Type B pancreatic cell (in vitro differentiated cells): ENCODE data around the gene HECW1. TPM values are rescaled to one million over a fixed set of nuclear protein-coding genes. Genes with fewer than 3 reads are reported as not detected.

ENCODE experiments used
- DNase-seq: peaks from one replicate; pipeline ENCODE4 v3.0.0; 2021; ENCODE audit warnings: mixed read lengths; ENCODE audit not compliant: unreplicated experiment; ENCODE audit errors: extremely low spot score
- H3K27ac Mint-ChIP-seq: 2 replicates; pipeline ENCODE4 v1.8.0; 2021; ENCODE audit warnings: mild to moderate bottlenecking, mixed read lengths
- H3K27me3 Mint-ChIP-seq: 2 replicates; pipeline ENCODE4 v1.8.0; 2021; ENCODE audit warnings: mixed read lengths
- H3K36me3 Mint-ChIP-seq: 2 replicates; pipeline ENCODE4 v1.8.0; 2021; ENCODE audit warnings: mixed read lengths
- H3K4me1 Mint-ChIP-seq: one replicate; pipeline ENCODE4 v1.8.0; 2021; ENCODE audit warnings: mixed read lengths; ENCODE audit not compliant: unreplicated experiment
- H3K4me3 Mint-ChIP-seq: 2 replicates; pipeline ENCODE4 v1.8.0; 2021; ENCODE audit warnings: mild to moderate bottlenecking, mixed read lengths
- H3K9me3 Mint-ChIP-seq: 2 replicates; pipeline ENCODE4 v1.8.0; 2021; ENCODE audit warnings: mixed read lengths
- CTCF ChIP-seq: fragments of 200-600 bp; sonication (generic); conservative IDR thresholded peaks from 2 replicates; pipeline ENCODE4 v1.5.0; 2021; ENCODE audit warnings: antibody characterized with exemption, mild to moderate bottlenecking
- total RNA-seq: library from RNA; stranded (reverse); gene quantifications from 2 replicates; pipeline ENCODE4 v1.2.1, GENCODE V29; 2021; ENCODE audit warnings: low replicate concordance

HECW1 gene
- total RNA-seq, 1 donor from 2014 or later = 1.4 TPM

DNA sequence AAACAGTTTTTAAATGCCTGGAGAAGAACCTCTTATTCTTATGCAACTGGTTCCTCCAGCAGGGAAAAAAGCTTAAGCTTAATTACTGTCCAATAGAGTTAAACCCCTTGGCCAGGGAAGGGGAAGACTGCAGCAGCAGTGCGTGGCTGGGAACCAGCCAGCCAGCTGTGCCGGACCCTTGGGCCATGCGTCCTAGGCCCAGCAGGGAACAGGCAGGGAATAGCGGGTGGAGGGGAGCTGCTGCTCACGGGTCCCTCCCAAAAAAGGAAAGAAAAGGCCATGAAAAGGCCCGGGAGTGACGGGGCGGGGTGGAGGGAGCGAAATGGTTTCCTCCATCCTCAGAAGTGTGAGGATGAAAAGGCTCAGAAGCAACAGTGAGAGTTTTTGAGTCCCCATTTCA lies 35.2 kb upstream of the HECW1 start:
- TF ChIP-seq CTCF = no peak
- Mint-ChIP-seq H3K9me3 (no peaks in the 10 kb centered on the region), H3K4me1 (peaks cover 5% of the 10 kb centered on the region), H3K27ac (no peak overlapping the region), H3K36me3 (no peaks in the 10 kb centered on the region), H3K4me3 (no peak overlapping the region), H3K27me3 (peaks cover 10% of the 10 kb centered on the region)
- DNase-seq = no peak

DNA sequence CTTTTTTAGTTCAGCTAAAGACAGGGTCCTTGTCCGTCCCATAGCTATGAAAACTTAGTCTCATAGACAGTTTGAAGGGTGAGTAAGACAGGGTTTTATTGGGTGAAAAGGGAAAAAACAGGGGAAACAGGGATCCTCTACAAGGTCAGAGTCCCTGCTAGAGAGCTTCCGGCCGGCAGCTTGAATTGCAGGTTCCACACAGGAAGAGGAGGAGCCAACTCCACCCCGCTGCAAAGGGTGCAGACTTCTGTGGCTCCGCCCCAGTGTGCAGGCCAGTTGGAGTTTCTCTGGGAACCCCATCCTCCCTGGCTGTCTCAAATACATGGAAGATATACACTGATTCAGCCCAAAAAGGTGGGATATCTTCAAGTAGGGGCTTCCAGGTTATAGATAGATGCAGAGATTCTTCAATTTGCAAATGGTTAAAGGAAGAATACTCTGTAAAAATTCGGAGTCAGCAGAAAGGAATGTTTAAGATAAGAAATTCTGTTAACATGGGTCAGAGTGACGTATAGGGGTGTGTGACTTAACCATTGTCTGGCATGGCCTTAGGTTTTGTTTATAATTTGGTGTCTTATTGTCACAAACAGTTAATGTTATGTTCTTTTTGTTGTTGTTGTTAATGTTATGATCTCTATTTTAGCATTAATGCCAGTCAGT lies 34.6 kb upstream of the HECW1 start:
- no peaks in the 10 kb centered on the region for H3K9me3 Mint-ChIP-seq
- H3K4me1 Mint-ChIP-seq = peaks cover 5% of the 10 kb centered on the region
- no peaks in the 10 kb centered on the region for H3K36me3 Mint-ChIP-seq
- H3K27ac Mint-ChIP-seq = no peak overlapping the region
- no peak for TF ChIP-seq CTCF
- DNase-seq = no peak
- H3K27me3 Mint-ChIP-seq = peaks cover 14% of the 10 kb centered on the region
- H3K4me3 Mint-ChIP-seq = no peak overlapping the region

DNA sequence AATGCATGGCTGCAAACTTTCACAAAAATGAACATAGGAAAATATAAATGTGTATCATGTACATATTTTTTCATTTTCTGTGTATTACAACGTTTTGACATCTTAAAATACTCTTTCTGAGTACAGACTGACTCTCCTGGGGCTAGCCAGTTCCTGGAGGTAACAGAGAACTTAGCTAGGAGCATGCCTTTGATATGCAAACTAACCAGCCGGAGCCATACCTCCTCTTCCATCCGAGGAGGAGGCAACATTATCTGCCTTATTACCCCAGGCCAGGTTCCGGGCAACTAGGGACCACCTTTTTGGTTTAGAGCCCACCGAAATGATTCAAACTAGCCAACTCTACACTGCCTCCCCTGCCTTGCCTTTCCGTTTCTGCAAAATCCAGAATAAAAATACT lies 33.7 kb upstream of the HECW1 start:
- Mint-ChIP-seq H3K27ac (no peak overlapping the region), H3K4me1 (peaks cover 5% of the 10 kb centered on the region), H3K36me3 (no peaks in the 10 kb centered on the region), H3K4me3 (no peak overlapping the region), H3K27me3 (peaks cover 16% of the 10 kb centered on the region), H3K9me3 (no peaks in the 10 kb centered on the region)
- no peak for TF ChIP-seq CTCF
- DNase-seq = no peak

- DNase-seq = no peak
- no peaks in the 10 kb centered on the region for H3K36me3 Mint-ChIP-seq
- H3K9me3 Mint-ChIP-seq = no peaks in the 10 kb centered on the region
- H3K4me1 Mint-ChIP-seq = peaks cover 5% of the 10 kb centered on the region
- H3K27me3 Mint-ChIP-seq = peaks cover 34% of the 10 kb centered on the region
- H3K4me3 Mint-ChIP-seq = no peak overlapping the region
- H3K27ac Mint-ChIP-seq = no peak overlapping the region
- TF ChIP-seq CTCF = no peak
Measured at GRCh38 chr7:43081603-43082002, 30.8 kb upstream of the HECW1 start.

GRCh38 chr7:43083106-43083505 lies 29.3 kb upstream of the HECW1 start:
- TF ChIP-seq CTCF = no peak
- Mint-ChIP-seq H3K36me3 (no peaks in the 10 kb centered on the region), H3K4me3 (no peak overlapping the region), H3K4me1 (peaks cover under 1% of the 10 kb centered on the region), H3K9me3 (no peaks in the 10 kb centered on the region), H3K27ac (no peak overlapping the region), H3K27me3 (peaks cover 40% of the 10 kb centered on the region)
- no peak for DNase-seq

GRCh38 chr7:43085017-43085416 lies 27.4 kb upstream of the HECW1 start:
- Mint-ChIP-seq H3K4me3 (no peak overlapping the region), H3K36me3 (no peaks in the 10 kb centered on the region), H3K4me1 (no peaks in the 10 kb centered on the region), H3K9me3 (no peaks in the 10 kb centered on the region), H3K27me3 (peaks cover 51% of the 10 kb centered on the region), H3K27ac (no peak overlapping the region)
- DNase-seq = no peak
- no peak for TF ChIP-seq CTCF
